HG02623 (cell line): ENCODE results near the gene RPP40.

Source experiments
- ATAC-seq: cut with Tn5 transposase; IDR thresholded peaks from one replicate; pipeline ENCODE4 v1.9.1; 2021; ENCODE audit warnings: moderate library complexity; ENCODE audit not compliant: unreplicated experiment

The RPP40 gene

DNA sequence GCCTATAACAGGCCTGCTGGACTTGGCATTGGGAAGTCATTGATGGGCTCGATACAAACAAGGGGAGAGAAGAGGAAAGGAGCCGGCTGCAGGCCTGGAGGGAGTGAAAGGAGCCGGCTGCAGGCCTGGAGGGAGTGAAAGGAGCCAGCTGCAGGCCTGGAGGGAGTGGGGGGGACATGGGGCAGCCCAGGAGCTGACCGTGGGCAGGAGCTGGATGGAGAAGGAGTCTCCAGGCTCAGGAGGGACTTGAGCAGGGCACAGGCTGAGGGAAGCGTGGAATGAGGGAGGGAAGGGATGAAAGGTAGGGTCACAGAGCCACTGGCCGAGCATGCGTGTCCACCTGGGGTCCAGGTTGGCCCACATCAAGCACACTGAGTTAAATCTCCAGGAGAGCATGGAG, 32.0 kb downstream of the RPP40 start:
- ATAC-seq = no peak

GRCh38 chr6:4970739-4971395, 33.0 kb downstream of the RPP40 start:
- no peak for ATAC-seq

- ATAC-seq = no peak
Observed at GRCh38 chr6:4969609-4970285, 34.1 kb downstream of the RPP40 start.

DNA sequence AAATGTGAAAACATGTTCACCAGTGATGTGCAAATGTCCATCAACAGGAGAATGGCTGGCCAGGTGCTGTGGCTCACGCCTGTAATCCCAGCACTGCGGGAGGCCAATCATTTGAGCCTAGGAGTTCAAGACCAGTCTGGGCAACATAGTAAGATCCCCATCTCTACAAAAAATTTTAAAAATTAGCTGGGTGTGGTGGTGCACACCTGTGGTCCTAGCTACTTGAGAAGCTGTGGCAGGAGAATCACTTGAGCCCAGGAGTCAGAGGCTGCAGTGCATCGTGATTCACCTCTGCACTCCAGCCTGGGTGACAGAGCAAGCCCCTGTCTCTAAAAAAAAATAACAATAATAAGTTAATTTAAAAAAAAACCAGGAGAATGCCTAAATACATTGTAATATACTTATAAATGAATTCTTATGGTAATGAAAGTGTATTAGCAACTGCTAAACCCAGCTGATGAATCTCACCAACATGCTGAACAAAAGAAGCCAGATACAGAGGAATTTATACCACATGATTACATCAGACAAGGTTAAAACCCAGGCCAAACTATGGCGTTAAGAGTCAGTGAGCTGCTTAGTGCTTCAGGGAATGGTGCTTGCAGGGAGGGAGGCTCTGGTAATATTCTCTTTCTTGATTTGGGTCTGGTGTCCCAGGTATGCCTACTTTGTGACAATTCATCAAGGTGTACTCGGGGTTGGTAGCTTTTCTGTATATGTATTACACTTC, 36.4 kb downstream of the RPP40 start:
- no peak for ATAC-seq

DNA sequence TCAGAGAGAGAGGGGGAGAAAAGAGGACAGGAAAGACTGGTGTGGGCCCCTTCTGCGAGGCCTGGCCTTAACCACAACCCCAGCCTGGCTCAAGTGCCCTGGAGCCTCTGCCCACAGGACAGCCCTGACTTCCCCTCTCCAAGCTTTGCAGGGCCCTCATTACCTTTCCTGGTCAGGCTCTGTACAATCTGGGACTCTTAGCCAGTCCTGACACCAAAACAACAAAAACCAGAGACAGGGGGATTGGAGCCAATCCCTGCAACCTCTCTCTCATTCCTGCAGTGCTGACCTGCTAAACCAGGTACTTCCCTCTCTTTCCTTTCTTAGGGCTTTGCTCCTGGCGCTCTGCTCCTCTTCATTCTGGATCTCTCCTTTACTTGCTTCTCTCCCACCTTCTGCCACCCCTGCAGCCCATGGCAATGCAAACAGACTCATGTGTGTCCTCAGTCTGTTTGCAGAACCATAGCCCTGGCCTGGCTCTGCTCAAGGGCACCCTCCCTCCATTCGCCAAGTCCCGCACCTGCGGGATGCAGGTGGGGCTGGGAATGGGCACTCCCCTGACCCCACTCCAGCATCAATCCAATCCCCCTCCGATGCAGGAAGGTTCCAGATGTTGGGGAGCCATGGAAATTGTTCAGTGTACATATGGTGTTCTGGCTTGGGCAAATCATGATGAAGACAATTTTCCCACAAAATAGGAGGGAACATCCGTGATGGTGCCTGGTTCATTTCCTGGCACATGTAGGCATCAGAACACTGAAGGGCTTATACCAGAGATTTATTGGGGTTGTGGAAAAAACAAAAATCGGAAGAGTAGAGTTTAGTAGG, 38.1 kb downstream of the RPP40 start:
- no peak for ATAC-seq

DNA sequence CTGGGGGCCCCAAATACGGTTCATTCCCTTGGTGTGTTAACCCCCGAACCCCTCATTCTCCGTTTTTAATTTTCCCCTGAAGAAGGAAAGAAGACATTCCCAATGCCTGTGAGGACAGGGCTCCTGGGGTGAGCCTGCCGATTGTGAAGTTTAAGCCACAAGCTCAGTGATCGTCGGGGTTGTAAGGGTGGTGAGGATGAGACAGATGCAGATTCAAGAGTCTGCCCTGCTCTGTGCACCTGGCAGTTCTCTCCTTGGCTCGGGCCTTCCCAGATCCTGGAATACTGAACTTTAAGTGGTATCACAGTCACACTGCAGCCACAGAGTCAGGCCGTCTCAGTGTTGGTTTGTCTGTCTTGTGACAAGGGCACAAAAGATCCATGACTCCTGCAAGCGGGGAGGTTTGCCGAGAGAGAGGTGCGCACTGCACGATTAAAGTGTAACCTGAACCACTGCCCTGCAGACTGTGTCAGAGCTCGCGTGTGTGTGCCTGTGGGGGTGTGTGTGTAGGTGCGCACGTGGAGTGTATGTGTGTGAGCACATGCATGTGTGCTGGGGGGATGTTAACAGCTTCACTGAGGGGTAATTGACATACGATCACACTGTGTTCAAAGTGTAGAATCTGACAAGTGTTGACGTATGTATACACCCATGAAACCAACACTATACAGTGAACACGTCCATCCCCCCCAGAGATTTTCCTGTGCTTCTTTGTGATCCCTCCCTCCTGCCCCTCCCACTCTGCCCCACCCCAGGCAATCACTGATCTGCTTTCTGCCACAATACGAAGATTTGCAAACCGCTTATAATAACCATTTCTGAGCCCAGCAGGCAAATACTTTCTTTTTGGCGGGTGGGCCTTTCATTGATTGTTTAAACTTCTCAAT, 38.9 kb downstream of the RPP40 start:
- no peak for ATAC-seq

- no peak for ATAC-seq
Observed at GRCh38 chr6:4962905-4963304, 40.9 kb downstream of the RPP40 start.

GRCh38 chr6:4961322-4962168, 42.3 kb downstream of the RPP40 start:
- no peak for ATAC-seq

- ATAC-seq = no peak
Observed at GRCh38 chr6:4958624-4959023, 45.2 kb downstream of the RPP40 start.

- ATAC-seq = no peak
Observed at GRCh38 chr6:4957521-4958231, 46.2 kb downstream of the RPP40 start.

- ATAC-seq = no peak
Observed at GRCh38 chr6:4956625-4957024, 47.2 kb downstream of the RPP40 start.

DNA sequence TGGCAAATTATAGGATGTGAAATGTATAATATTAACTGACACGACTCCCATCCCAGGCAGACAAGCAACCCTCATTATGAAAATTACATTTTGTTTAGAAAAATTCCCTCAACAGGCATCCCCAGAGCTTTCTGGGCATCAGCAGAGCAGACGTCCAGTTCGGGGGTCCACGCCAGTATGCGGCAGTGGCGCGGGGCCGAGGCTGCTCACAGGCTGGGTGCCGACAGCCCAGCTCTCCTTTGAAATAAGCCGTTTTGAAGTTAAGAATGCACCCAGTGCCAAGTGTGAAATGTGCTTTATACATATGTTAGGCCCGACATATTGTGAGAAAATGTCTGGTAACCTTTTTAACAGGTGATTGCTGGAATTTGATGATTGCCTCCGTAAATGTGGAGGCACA, 50.4 kb downstream of the RPP40 start:
- no peak for ATAC-seq

- ATAC-seq = no peak
Observed at GRCh38 chr6:4950836-4951533, 52.9 kb downstream of the RPP40 start.

- no peak for ATAC-seq
Observed at GRCh38 chr6:4950076-4950475, 53.8 kb downstream of the RPP40 start.

- no peak for ATAC-seq
Observed at GRCh38 chr6:4948781-4949450, 54.9 kb downstream of the RPP40 start.

- ATAC-seq = no peak
Observed at GRCh38 chr6:4947716-4948115, 56.1 kb downstream of the RPP40 start.

GRCh38 chr6:4946521-4946920, 57.3 kb downstream of the RPP40 start:
- ATAC-seq = no peak
